Tibial nerve (tissue), 4 donors: ENCODE measurements around the gene SHF.

Source experiments
- EP300 ChIP-seq, 2 donors: sonication (generic); formaldehyde crosslinking; IDR thresholded peaks; one replicate each; pipeline ENCODE4 v1.6.1; 2017; ENCODE audit warnings: antibody characterized with exemption in 2 of 2, mild to moderate bottlenecking in 1 of 2
- POLR2A ChIP-seq, 2 donors: fragments of 450-650 bp; IDR thresholded peaks; one replicate each; pipeline ENCODE4 v1.6.1; 2017; ENCODE audit warnings: antibody characterized with exemption in 2 of 2, mild to moderate bottlenecking in 2 of 2, moderate library complexity in 2 of 2
- TF ChIP-seq, protein P1 (sequence below), 5 experiments: fragments of 200-600 bp in 3 of 5; fragments of 450-650 bp in 2 of 5; sonication (generic) in 3 of 5; IDR thresholded peaks; one replicate each; pipeline ENCODE4 v1.5.1; 2016 to 2019; ENCODE audit warnings: antibody characterized with exemption in 5 of 5, mild to moderate bottlenecking in 3 of 5, moderate library complexity in 2 of 5

DNA sequence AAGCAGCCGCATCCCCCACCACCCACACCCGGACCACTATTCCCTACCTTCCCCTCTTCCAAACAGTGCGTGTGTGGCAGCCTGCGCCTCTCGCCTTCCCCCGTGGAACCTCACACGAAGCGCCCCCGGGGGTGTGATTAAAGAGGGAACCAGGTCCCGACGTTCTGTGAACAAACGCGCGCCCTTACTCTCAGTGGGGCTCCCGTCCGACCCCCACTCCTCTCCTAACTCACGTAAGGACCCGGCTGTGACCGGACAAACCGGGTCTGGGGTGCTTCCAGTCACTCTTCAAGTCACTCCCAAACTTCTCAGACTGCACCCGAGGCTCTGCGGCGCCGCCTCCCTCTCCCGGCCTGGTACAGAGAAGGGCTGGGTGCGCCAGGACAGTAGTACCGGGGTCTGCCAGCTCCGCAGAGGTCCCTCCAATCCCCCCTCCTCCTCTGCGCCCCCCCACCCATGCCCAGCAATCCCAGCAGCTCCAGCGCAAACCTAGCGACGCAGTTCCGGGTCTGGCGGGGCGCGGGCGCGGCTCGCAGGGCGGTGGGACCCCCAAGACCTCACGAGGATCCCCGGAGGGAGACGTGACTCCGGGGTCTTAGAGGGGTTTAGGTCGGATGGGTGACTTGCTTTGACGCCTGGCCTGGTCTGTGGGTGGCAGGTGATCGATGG, 58.7 kb downstream of the SHF start:
- TF ChIP-seq POLR2A (IDR thresholded peaks at IDR 0.05) (no peak), EP300 (IDR thresholded peaks at IDR 0.05) (no peak)
- TF ChIP-seq, protein P1, sequence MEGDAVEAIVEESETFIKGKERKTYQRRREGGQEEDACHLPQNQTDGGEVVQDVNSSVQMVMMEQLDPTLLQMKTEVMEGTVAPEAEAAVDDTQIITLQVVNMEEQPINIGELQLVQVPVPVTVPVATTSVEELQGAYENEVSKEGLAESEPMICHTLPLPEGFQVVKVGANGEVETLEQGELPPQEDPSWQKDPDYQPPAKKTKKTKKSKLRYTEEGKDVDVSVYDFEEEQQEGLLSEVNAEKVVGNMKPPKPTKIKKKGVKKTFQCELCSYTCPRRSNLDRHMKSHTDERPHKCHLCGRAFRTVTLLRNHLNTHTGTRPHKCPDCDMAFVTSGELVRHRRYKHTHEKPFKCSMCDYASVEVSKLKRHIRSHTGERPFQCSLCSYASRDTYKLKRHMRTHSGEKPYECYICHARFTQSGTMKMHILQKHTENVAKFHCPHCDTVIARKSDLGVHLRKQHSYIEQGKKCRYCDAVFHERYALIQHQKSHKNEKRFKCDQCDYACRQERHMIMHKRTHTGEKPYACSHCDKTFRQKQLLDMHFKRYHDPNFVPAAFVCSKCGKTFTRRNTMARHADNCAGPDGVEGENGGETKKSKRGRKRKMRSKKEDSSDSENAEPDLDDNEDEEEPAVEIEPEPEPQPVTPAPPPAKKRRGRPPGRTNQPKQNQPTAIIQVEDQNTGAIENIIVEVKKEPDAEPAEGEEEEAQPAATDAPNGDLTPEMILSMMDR (IDR thresholded peaks at IDR 0.05), result no peak
